Astrocyte (in vitro differentiated cells and primary cell): ENCODE results near the gene SLC30A4. TPM values are rescaled to one million over a fixed set of nuclear protein-coding genes. Genes with fewer than 3 reads are reported as not detected.

Experiments used
- DNase-seq: peaks from one replicate; pipeline ENCODE4 v3.0.0-alpha.2; 2010; ENCODE audit warnings: low read depth
- FAIRE-seq: peaks from 2 replicates; lab custom pipeline; 2011; peaks lifted over from hg19 to GRCh38; lab: Jason Lieb, UNC
- H2AFZ ChIP-seq: 2 replicates; pipeline ENCODE4 v1.6.0; 2012; ENCODE audit warnings: low read depth, low read length, inconsistent platforms
- H3K27ac ChIP-seq: 2 replicates; pipeline ENCODE4 v1.5.1; 2011; ENCODE audit warnings: low read depth, low read length, inconsistent platforms
- H3K27me3 ChIP-seq: 2 replicates; pipeline ENCODE4 v1.6.0; 2011; ENCODE audit warnings: low read length, inconsistent platforms; ENCODE audit not compliant: insufficient read depth
- H3K36me3 ChIP-seq: 2 replicates; pipeline ENCODE4 v1.5.1; 2011; ENCODE audit warnings: low read length, inconsistent platforms; ENCODE audit not compliant: insufficient read depth
- H3K4me1 ChIP-seq: 2 replicates; pipeline ENCODE4 v1.5.1; 2011; ENCODE audit warnings: low read length, inconsistent platforms; ENCODE audit not compliant: insufficient read depth
- H3K4me2 ChIP-seq: 2 replicates; pipeline ENCODE4 v1.6.0; 2012; ENCODE audit warnings: low read length, inconsistent platforms
- H3K4me3 ChIP-seq: 2 replicates; pipeline ENCODE4 v1.5.1; 2011; ENCODE audit warnings: low read depth, mild to moderate bottlenecking, low read length, inconsistent platforms; ENCODE audit not compliant: insufficient read depth
- H3K79me2 ChIP-seq: 2 replicates; pipeline ENCODE4 v1.6.0; 2012; ENCODE audit warnings: mild to moderate bottlenecking, low read length, inconsistent platforms; ENCODE audit not compliant: insufficient read depth
- H3K9ac ChIP-seq: 2 replicates; pipeline ENCODE4 v1.6.0; 2012; ENCODE audit warnings: mild to moderate bottlenecking, low read length, inconsistent platforms
- H3K9me3 ChIP-seq: 2 replicates; pipeline ENCODE4 v1.5.1; 2012; ENCODE audit warnings: low read depth, mild to moderate bottlenecking, low read length, inconsistent platforms; ENCODE audit not compliant: insufficient read depth
- H4K20me1 ChIP-seq: 2 replicates; pipeline ENCODE4 v1.6.0; 2012; ENCODE audit warnings: low read length, inconsistent platforms; ENCODE audit not compliant: insufficient read depth
- H3K27ac Mint-ChIP-seq: one replicate; pipeline ENCODE4 v1.8.0; 2021; ENCODE audit warnings: mild to moderate bottlenecking, mixed read lengths; ENCODE audit not compliant: unreplicated experiment
- H3K27me3 Mint-ChIP-seq: one replicate; pipeline ENCODE4 v1.8.0; 2021; ENCODE audit warnings: low read depth, mixed read lengths; ENCODE audit not compliant: unreplicated experiment
- H3K36me3 Mint-ChIP-seq: one replicate; pipeline ENCODE4 v1.8.0; 2021; ENCODE audit warnings: low read depth, mixed read lengths; ENCODE audit not compliant: unreplicated experiment
- H3K4me1 Mint-ChIP-seq: one replicate; pipeline ENCODE4 v1.8.0; 2021; ENCODE audit warnings: low read depth, mixed read lengths; ENCODE audit not compliant: unreplicated experiment
- H3K4me3 Mint-ChIP-seq: one replicate; pipeline ENCODE4 v1.8.0; 2021; ENCODE audit warnings: mild to moderate bottlenecking, moderate library complexity, mixed read lengths; ENCODE audit not compliant: unreplicated experiment
- H3K9me3 Mint-ChIP-seq: one replicate; pipeline ENCODE4 v1.8.0; 2021; ENCODE audit warnings: mild to moderate bottlenecking, mixed read lengths; ENCODE audit not compliant: unreplicated experiment
- EZH2 ChIP-seq: IDR thresholded peaks from 2 replicates; pipeline ENCODE4 v1.6.1; 2012; ENCODE audit warnings: mild to moderate bottlenecking, low read length, inconsistent platforms; ENCODE audit not compliant: insufficient read depth
- total RNA-seq: library from RNA; stranded (reverse); gene quantifications from 2 replicates; pipeline ENCODE4 v1.2.1, GENCODE V29; 2021
- TF ChIP-seq, protein P1 (sequence below): IDR thresholded peaks from 2 replicates; pipeline ENCODE4 v1.5.1; 2011; ENCODE audit warnings: low read depth, mild to moderate bottlenecking, inconsistent platforms, low read length, moderate library complexity; ENCODE audit not compliant: insufficient read depth

SLC30A4 gene
- total RNA-seq, 1 donor from 2014 or later, result 8.0 TPM

DNA sequence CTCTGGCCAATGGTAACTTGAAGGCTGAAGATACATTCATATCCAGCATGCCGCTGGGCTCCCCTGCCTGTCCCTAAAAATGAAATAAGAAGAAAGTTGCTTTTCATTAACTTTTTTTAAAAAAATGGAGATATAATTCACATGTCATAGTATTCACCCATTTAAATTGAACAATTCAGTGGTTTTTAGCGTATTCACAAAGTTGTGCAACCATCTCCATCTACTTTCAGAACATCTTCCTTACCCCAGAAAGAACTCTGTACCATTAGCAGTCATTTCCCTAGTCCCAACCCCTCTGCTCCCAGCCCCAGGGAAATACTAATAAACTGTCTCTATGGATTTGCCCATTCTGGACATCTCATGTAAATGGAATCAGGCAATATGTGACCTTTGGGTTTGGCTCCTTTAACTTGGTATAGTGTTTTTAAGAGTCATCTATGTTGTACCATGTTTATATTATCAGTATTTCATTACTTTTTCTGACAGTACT, 88.4 kb downstream of the SLC30A4 start:
- DNase-seq (no peak), FAIRE-seq (no peak)
- H3K4me2 ChIP-seq, result no peak overlapping the region
- Mint-ChIP-seq H3K27me3 (peaks cover 8% of the 10 kb centered on the region), H3K36me3 (peaks cover 4% of the 10 kb centered on the region), H3K4me1 (peaks cover 6% of the 10 kb centered on the region), H3K9me3 (no peaks in the 10 kb centered on the region), H3K27ac (no peak overlapping the region), H3K4me3 (no peak overlapping the region)
- no peaks in the 10 kb centered on the region for H3K4me1 ChIP-seq
- H3K4me3 ChIP-seq, result no peak overlapping the region
- H4K20me1 ChIP-seq, result no peaks in the 10 kb centered on the region
- H3K27me3 ChIP-seq, result peaks cover 6% of the 10 kb centered on the region
- no peaks in the 10 kb centered on the region for H3K79me2 ChIP-seq
- H3K36me3 ChIP-seq, result no peaks in the 10 kb centered on the region
- no peak overlapping the region for H3K9ac ChIP-seq
- H2AFZ ChIP-seq, result no peak overlapping the region
- TF ChIP-seq, protein P1, sequence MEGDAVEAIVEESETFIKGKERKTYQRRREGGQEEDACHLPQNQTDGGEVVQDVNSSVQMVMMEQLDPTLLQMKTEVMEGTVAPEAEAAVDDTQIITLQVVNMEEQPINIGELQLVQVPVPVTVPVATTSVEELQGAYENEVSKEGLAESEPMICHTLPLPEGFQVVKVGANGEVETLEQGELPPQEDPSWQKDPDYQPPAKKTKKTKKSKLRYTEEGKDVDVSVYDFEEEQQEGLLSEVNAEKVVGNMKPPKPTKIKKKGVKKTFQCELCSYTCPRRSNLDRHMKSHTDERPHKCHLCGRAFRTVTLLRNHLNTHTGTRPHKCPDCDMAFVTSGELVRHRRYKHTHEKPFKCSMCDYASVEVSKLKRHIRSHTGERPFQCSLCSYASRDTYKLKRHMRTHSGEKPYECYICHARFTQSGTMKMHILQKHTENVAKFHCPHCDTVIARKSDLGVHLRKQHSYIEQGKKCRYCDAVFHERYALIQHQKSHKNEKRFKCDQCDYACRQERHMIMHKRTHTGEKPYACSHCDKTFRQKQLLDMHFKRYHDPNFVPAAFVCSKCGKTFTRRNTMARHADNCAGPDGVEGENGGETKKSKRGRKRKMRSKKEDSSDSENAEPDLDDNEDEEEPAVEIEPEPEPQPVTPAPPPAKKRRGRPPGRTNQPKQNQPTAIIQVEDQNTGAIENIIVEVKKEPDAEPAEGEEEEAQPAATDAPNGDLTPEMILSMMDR, result no peak
- no peaks in the 10 kb centered on the region for H3K9me3 ChIP-seq
- H3K27ac ChIP-seq, result no peak overlapping the region

DNA sequence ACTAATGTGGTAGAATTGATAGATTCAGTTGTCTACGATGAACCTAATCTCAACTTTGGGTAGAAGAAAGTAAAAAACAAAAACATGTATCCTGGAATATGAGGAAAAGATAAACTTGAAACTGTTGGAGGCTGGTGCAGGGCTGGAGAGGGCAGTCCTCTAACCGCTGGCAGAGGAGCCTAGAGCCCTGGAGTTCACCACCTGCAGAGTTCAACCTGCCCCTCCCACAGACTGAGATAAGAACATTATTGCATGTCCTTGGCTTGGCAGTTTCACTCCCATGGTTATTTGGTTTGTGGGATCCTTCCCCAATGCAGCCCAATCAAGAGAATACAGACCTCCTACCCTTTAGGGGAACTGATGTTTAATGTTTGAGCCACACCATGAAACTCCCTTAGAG, 91.0 kb downstream of the SLC30A4 start:
- Histone ChIP-seq H3K9me3 (no peaks in the 10 kb centered on the region), H3K9ac (no peak overlapping the region), H3K79me2 (no peaks in the 10 kb centered on the region), H3K4me3 (no peak overlapping the region), H3K36me3 (no peaks in the 10 kb centered on the region), H3K27ac (no peak overlapping the region), H3K4me1 (no peaks in the 10 kb centered on the region), H4K20me1 (no peaks in the 10 kb centered on the region), H3K27me3 (peaks cover 6% of the 10 kb centered on the region), H3K4me2 (no peak overlapping the region), H2AFZ (no peak overlapping the region)
- H3K36me3 Mint-ChIP-seq, result peaks cover 4% of the 10 kb centered on the region
- peaks cover 6% of the 10 kb centered on the region for H3K4me1 Mint-ChIP-seq
- FAIRE-seq, result no peak
- H3K9me3 Mint-ChIP-seq, result no peaks in the 10 kb centered on the region
- TF ChIP-seq, protein P1, result no peak
- no peak for TF ChIP-seq EZH2
- H3K27ac Mint-ChIP-seq, result no peak overlapping the region
- peak overlapping the region; percentile 70 for H3K4me3 Mint-ChIP-seq
- DNase-seq, result no peak
- peaks cover 9% of the 10 kb centered on the region for H3K27me3 Mint-ChIP-seq

DNA sequence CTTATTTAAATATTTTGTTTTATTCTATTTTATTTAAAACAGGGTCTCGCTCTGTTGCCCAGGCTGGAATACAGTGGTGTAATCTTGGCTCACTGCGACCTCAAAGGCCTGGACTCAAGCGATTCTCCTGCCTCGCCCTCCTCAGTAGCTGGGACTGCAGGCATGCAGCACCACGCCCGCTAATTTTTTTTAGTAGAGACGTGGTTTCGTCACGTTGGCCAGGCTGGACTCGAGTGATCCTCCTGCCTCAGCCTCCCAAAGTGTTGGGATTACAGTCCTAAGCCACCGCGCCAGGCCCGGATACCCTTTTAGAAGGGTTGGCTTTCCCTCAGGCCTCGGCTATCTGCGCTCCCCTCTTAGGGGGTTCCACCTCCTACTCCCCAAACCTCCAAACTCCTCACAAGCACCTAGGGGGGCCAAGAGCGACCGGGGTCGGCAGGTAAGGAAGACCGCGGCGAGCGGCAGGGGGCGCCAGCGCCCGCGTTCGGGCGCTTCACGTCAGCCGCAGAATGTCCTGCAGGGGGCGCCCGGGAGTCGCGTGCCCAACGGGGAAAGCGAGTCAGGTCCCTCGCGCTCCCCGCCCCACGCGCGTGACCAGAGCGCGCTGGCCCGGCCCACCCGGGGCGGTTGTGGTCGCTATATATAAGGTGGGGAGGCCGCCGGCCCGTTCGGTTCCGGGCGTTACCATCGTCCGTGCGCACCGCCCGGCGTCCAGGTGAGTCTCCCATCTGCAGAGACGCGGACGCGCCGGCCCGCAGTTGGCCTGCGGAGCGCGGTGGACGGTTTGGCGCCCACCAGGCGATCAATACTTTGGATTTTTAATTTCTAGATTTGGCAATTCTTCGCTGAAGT, 92.4 kb downstream of the SLC30A4 start:
- peaks cover 9% of the 10 kb centered on the region for H3K27me3 Mint-ChIP-seq
- FAIRE-seq (no peak), DNase-seq (no peak)
- Histone ChIP-seq H3K4me3 (peak overlapping the region; percentile 45), H4K20me1 (no peaks in the 10 kb centered on the region), H3K36me3 (no peaks in the 10 kb centered on the region), H3K9ac (no peak overlapping the region), H3K9me3 (no peaks in the 10 kb centered on the region), H3K27ac (no peak overlapping the region), H3K27me3 (peaks cover 6% of the 10 kb centered on the region), H2AFZ (peak overlapping the region; percentile 61), H3K4me1 (no peaks in the 10 kb centered on the region), H3K4me2 (peak overlapping the region; percentile 83), H3K79me2 (no peaks in the 10 kb centered on the region)
- H3K36me3 Mint-ChIP-seq, result peaks cover 4% of the 10 kb centered on the region
- H3K9me3 Mint-ChIP-seq, result no peaks in the 10 kb centered on the region
- no peak overlapping the region for H3K27ac Mint-ChIP-seq
- H3K4me3 Mint-ChIP-seq, result peak overlapping the region; percentile 78
- no peak for TF ChIP-seq EZH2
- TF ChIP-seq, protein P1, result peak; percentile 71
- peaks cover 6% of the 10 kb centered on the region for H3K4me1 Mint-ChIP-seq
